DOHH2 (cell line): Measurements from ENCODE around the gene WRNIP1.

Experiments used
- H3F3A ChIP-seq: fragments of 200-600 bp; sonication (generic), shearing (Covaris generic); 2 replicates; pipeline ENCODE4 v1.6.0; 2016; ENCODE audit warnings: antibody characterized with exemption, mild to moderate bottlenecking; ENCODE audit not compliant: control insufficient read depth, insufficient read depth
- H3K27ac ChIP-seq: fragments of 200-600 bp; sonication (generic); 2 replicates; pipeline ENCODE4 v1.5.1; 2014; ENCODE audit warnings: low read depth, mild to moderate bottlenecking, low read length, moderate library complexity
- H3K27me3 ChIP-seq: fragments of 200-600 bp; sonication (generic); 2 replicates; pipeline ENCODE4 v1.6.1; 2014; ENCODE audit warnings: mild to moderate bottlenecking, low read length, mixed read lengths; ENCODE audit not compliant: control insufficient read depth
- H3K36me3 ChIP-seq: fragments of 200-600 bp; sonication (generic); 2 replicates; pipeline ENCODE4 v1.6.1; 2014; ENCODE audit warnings: mild to moderate bottlenecking, low read length, moderate library complexity, mixed read lengths; ENCODE audit not compliant: control insufficient read depth
- H3K4me1 ChIP-seq: fragments of 200-600 bp; sonication (generic); 2 replicates; pipeline ENCODE4 v1.6.1; 2014; ENCODE audit warnings: mild to moderate bottlenecking, low read length, mixed read lengths; ENCODE audit not compliant: control insufficient read depth
- H3K4me2 ChIP-seq: fragments of 200-600 bp; sonication (generic); 2 replicates; pipeline ENCODE4 v1.6.0; 2014; ENCODE audit warnings: mild to moderate bottlenecking, low read length, moderate library complexity
- H3K4me3 ChIP-seq: fragments of 200-600 bp; sonication (generic); 2 replicates; pipeline ENCODE4 v1.5.1; 2014; ENCODE audit warnings: mild to moderate bottlenecking, low read length, mixed read lengths
- H3K79me2 ChIP-seq: fragments of 200-600 bp; sonication (generic); 2 replicates; pipeline ENCODE4 v1.6.1; 2014; ENCODE audit warnings: mild to moderate bottlenecking, low read length, mixed read lengths; ENCODE audit not compliant: control insufficient read depth
- H3K9me2 ChIP-seq: fragments of 200-600 bp; sonication (generic); replicated peaks from 2 replicates; pipeline ENCODE4 v1.6.1; 2014; ENCODE audit warnings: mild to moderate bottlenecking, low read length, mixed read lengths; ENCODE audit not compliant: control insufficient read depth
- H3K9me3 ChIP-seq: fragments of 200-600 bp; sonication (generic); 2 replicates; pipeline ENCODE4 v1.6.1; 2014; ENCODE audit warnings: antibody characterized with exemption, low read length, mixed read lengths; ENCODE audit not compliant: control insufficient read depth, insufficient read depth
- H4K20me1 ChIP-seq: fragments of 200-600 bp; sonication (generic); 2 replicates; pipeline ENCODE4 v1.6.0; 2014; ENCODE audit warnings: low read depth, mild to moderate bottlenecking, antibody characterized with exemption, low read length, moderate library complexity; ENCODE audit not compliant: control insufficient read depth, insufficient read depth
- EZH2phosphoT487 ChIP-seq: fragments of 200-600 bp; sonication (generic); IDR thresholded peaks from 2 replicates; pipeline ENCODE4 v1.6.1; 2017; ENCODE audit warnings: borderline replicate concordance, mild to moderate bottlenecking, antibody characterized with exemption, low read length, moderate library complexity, mixed read lengths
- TF ChIP-seq, protein P1 (sequence below): fragments of 200-600 bp; sonication (generic); IDR thresholded peaks from one replicate; pipeline ENCODE4 v1.5.1; 2014; ENCODE audit warnings: antibody characterized with exemption, mild to moderate bottlenecking, low read depth, low read length; ENCODE audit not compliant: poor library complexity, severe bottlenecking

WRNIP1 gene

DNA sequence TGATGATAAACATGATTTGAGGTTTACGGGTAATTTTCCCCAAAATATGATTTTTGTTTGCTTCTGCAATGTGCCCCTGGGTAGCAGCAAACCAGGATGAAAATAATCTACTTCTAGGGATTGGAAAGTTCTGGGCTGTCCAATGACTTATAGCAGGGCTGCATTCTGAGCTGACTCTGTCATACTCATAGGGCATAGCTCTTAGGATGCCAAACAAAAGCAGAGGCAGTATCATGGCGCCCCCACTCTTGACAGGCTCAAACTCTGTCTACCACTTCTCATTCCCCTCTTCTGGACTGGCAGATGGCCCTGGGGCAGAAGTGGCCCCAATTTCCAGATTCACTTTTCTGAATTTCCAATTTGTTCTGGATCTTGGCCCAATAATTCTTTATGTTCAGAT is 66.2 kb downstream of the WRNIP1 start:
- Histone ChIP-seq H3K36me3 (peaks cover 39% of the 10 kb centered on the region), H3K27me3 (no peaks in the 10 kb centered on the region), H3K4me1 (no peaks in the 10 kb centered on the region), H3F3A (peaks cover 11% of the 10 kb centered on the region), H3K4me3 (no peak overlapping the region), H3K4me2 (no peak overlapping the region), H3K27ac (no peak overlapping the region), H3K79me2 (no peaks in the 10 kb centered on the region), H3K9me2 (no peaks in the 10 kb centered on the region), H4K20me1 (no peaks in the 10 kb centered on the region), H3K9me3 (no peaks in the 10 kb centered on the region)
- no peak for TF ChIP-seq EZH2phosphoT487
- TF ChIP-seq, protein P1, sequence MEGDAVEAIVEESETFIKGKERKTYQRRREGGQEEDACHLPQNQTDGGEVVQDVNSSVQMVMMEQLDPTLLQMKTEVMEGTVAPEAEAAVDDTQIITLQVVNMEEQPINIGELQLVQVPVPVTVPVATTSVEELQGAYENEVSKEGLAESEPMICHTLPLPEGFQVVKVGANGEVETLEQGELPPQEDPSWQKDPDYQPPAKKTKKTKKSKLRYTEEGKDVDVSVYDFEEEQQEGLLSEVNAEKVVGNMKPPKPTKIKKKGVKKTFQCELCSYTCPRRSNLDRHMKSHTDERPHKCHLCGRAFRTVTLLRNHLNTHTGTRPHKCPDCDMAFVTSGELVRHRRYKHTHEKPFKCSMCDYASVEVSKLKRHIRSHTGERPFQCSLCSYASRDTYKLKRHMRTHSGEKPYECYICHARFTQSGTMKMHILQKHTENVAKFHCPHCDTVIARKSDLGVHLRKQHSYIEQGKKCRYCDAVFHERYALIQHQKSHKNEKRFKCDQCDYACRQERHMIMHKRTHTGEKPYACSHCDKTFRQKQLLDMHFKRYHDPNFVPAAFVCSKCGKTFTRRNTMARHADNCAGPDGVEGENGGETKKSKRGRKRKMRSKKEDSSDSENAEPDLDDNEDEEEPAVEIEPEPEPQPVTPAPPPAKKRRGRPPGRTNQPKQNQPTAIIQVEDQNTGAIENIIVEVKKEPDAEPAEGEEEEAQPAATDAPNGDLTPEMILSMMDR: no peak

DNA sequence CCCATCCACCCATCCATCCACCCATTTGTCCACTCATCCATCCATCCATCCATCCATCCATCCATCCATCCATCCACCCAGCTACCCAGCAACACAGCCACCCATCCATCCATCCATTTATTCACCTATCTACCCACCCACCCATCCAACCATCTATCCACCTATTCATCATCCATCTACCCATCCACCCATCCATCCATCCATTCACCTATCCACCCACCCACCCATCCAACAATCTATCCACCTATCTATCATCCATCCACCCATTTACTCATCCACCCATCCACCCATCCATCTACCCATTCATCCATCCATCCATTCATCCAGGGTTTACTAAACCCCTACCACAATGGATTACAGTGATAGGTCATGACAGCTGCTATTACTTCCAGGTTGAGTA is 69.1 kb downstream of the WRNIP1 start:
- no peak overlapping the region for H3K4me2 ChIP-seq
- no peak overlapping the region for H3K4me3 ChIP-seq
- peaks cover 2% of the 10 kb centered on the region for H3K4me1 ChIP-seq
- H3K79me2 ChIP-seq: peaks cover 2% of the 10 kb centered on the region; the same call in 1 of the 2 replicates
- peaks cover 63% of the 10 kb centered on the region for H3K36me3 ChIP-seq
- H3K9me2 ChIP-seq: no peaks in the 10 kb centered on the region
- no peaks in the 10 kb centered on the region for H3K27me3 ChIP-seq
- peaks cover 11% of the 10 kb centered on the region for H3F3A ChIP-seq
- H3K27ac ChIP-seq: no peak overlapping the region
- TF ChIP-seq EZH2phosphoT487: no peak
- TF ChIP-seq, protein P1: no peak
- no peaks in the 10 kb centered on the region for H4K20me1 ChIP-seq
- H3K9me3 ChIP-seq: no peaks in the 10 kb centered on the region
